ENCODE results near the gene TCEAL1. TPM values are rescaled to one million over a fixed set of nuclear protein-coding genes. Genes with fewer than 3 reads are reported as not detected.

Gene TCEAL1
- polyA plus RNA-seq, 1 experiment: 30.9 TPM

DNA sequence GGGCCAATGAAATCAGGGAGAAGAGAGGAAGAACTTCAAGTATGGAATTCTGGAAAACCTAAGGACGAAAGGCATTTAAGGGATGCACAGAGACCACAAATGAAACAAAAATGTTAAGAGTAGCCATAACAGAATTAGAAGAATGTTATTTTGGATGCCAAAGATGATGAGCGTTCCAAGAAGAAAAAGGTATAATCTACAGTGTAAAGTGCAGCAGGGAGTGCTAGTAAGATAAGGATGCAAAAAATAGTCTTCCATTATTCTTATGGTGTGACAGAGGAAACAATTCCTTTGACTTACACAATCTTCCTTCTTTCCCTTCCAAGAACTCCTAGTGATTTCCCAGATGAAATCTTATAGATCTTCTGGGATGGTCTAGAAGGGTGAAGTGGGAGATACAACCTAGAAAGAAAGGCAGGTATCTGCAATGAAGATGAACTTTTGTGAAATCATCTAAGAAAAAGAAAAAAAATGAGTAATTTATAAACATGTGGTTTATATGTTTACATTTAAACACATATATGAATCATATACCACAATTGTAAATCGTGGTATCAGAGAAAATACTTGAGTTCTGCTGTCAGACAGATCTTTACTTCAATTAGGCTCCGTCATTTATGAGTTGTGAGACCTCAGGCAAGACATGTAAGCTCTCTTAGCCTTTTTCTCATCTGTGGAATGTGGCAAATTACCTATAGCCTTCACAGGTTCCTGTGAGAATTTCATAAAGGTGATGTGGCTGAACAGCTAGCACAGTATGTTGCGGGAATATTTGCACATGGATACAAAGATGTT lies 49.6 kb downstream of the TCEAL1 start:
- ChIA-PET CTCF (interaction anchor here (0.7 to 0.9 kb wide), 3 partner anchors 73 to 168 kb away, joined by 3 to 6 read pairs (median 3); no protein-coding TSS in a partner anchor), POLR2A (interaction anchor here (0.6 to 1.0 kb wide), 2 partner anchors 11 to 63 kb away, joined by 3 to 10 read pairs; no protein-coding TSS in a partner anchor)
- no peak for DNase-seq (ENCODE audit: low read depth)

More for the DNA sequence above, 49.6 kb downstream of the TCEAL1 start:
- Histone ChIP-seq H3K36me3 (ENCODE audit: control insufficient read depth, insufficient read depth, low read length) (peaks cover 1% of the 10 kb centered on the region; the same call in 1 of the 2 replicates), H3K27me3 (ENCODE audit: control insufficient read depth, insufficient read depth, low read length) (no peaks in the 10 kb centered on the region), H3K4me3 (ENCODE audit: low read depth, low read length) (no peak overlapping the region)
- TF ChIP-seq, protein P1, sequence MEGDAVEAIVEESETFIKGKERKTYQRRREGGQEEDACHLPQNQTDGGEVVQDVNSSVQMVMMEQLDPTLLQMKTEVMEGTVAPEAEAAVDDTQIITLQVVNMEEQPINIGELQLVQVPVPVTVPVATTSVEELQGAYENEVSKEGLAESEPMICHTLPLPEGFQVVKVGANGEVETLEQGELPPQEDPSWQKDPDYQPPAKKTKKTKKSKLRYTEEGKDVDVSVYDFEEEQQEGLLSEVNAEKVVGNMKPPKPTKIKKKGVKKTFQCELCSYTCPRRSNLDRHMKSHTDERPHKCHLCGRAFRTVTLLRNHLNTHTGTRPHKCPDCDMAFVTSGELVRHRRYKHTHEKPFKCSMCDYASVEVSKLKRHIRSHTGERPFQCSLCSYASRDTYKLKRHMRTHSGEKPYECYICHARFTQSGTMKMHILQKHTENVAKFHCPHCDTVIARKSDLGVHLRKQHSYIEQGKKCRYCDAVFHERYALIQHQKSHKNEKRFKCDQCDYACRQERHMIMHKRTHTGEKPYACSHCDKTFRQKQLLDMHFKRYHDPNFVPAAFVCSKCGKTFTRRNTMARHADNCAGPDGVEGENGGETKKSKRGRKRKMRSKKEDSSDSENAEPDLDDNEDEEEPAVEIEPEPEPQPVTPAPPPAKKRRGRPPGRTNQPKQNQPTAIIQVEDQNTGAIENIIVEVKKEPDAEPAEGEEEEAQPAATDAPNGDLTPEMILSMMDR (IDR thresholded peaks at IDR 0.05; ENCODE audit: insufficient read depth, low read depth, low read length): no peak

Other genes starting within 250 kb of the TCEAL1 start
- 0.48 and 0.56 TPM in 2 replicates for gene RAB40A, start 109.5 kb upstream of the TCEAL1 start, polyA plus RNA-seq (2011; rRNA removed)
- gene TCEAL4, start 43.5 kb upstream of the TCEAL1 start, polyA plus RNA-seq (2011; rRNA removed): 28.6 and 44.1 TPM in 2 replicates
- gene TCEAL3, start 21.0 kb upstream of the TCEAL1 start, polyA plus RNA-seq (2011; rRNA removed): 20.4 and 35.2 TPM in 2 replicates
- gene MORF4L2, start 57.7 kb downstream of the TCEAL1 start, polyA plus RNA-seq (2011; rRNA removed): 479 and 701 TPM in 2 replicates
- gene TMEM31, start 81.9 kb downstream of the TCEAL1 start, polyA plus RNA-seq (2011; rRNA removed): 0.16 and 0.43 TPM in 2 replicates
- gene PLP1, start 147.9 kb downstream of the TCEAL1 start, polyA plus RNA-seq (2011; rRNA removed): 0.75 and 1.9 TPM in 2 replicates
- gene RAB9B, start 203.3 kb downstream of the TCEAL1 start, polyA plus RNA-seq (2011; rRNA removed): 0.39 and 0.82 TPM in 2 replicates